HG02571 (cell line): ENCODE measurements around the gene CKMT1B.
"Not testable (repeated sequence)": the region's sequence is repeated elsewhere in the genome, so short reads cannot be mapped to it uniquely, and the experiment has no call there.

Experiments
- ATAC-seq: cut with Tn5 transposase; IDR thresholded peaks from one replicate; pipeline ENCODE4 v1.9.1; 2021; ENCODE audit warnings: mild to moderate bottlenecking, moderate library complexity; ENCODE audit not compliant: unreplicated experiment

The CKMT1B gene

DNA sequence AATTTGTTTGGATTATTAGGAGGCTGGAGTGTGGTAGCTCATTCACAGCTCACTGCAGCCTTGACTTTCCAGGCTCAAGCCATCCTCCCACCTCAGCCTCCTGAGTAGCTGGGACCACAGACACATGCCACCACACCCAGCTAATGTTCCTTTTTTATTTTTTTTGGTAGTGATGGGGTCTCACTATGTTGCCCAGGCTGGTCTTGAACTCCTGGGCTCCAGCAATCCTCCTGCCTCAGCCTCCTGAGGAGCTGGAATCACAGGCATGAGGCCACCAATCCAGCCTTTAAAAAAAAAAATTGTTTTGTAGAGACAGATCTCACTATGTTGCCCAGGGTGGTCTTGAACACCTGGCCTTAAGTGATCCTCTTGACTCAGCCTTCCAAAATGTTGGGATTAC lies 33.1 kb downstream of the CKMT1B start:
- ATAC-seq, result not testable (repeated sequence)

- not testable (repeated sequence) for ATAC-seq
These were observed 44.8 kb downstream of the CKMT1B start for GRCh38 chr15:43638464-43639204.
